ENCODE measurements around the gene THSD7A.

THSD7A gene

GRCh38 chr7:11811709-11812108 is 20.3 kb downstream of the THSD7A start:
- DNase-seq: no peak

- DNase-seq: no peak
Measured at GRCh38 chr7:11810043-11810625, 21.9 kb downstream of the THSD7A start.

GRCh38 chr7:11807000-11807399 is 25.0 kb downstream of the THSD7A start:
- DNase-seq: no peak

- DNase-seq: no peak
Measured at GRCh38 chr7:11804621-11805020, 27.4 kb downstream of the THSD7A start.

GRCh38 chr7:11795231-11795630 is 36.8 kb downstream of the THSD7A start:
- DNase-seq: no peak

GRCh38 chr7:11792166-11792565 is 39.8 kb downstream of the THSD7A start:
- no peak for DNase-seq

- no peak for DNase-seq
Measured at GRCh38 chr7:11788568-11788967, 43.4 kb downstream of the THSD7A start.

- no peak for DNase-seq
Measured at GRCh38 chr7:11787534-11787933, 44.5 kb downstream of the THSD7A start.

GRCh38 chr7:11786186-11786585 is 45.8 kb downstream of the THSD7A start:
- no peak for DNase-seq

GRCh38 chr7:11784769-11785536 is 47.0 kb downstream of the THSD7A start:
- DNase-seq: no peak

- no peak for DNase-seq
Measured at GRCh38 chr7:11779864-11780674, 51.9 kb downstream of the THSD7A start.

GRCh38 chr7:11776039-11776438 is 56.0 kb downstream of the THSD7A start:
- no peak for DNase-seq

- DNase-seq: no peak
Measured at GRCh38 chr7:11775401-11775800, 56.6 kb downstream of the THSD7A start.

GRCh38 chr7:11768263-11768662 is 63.7 kb downstream of the THSD7A start:
- no peak for DNase-seq

- DNase-seq: no peak
Measured at GRCh38 chr7:11767148-11767547, 64.8 kb downstream of the THSD7A start.

- DNase-seq: no peak
Measured at GRCh38 chr7:11760372-11760771, 71.6 kb downstream of the THSD7A start.

- no peak for DNase-seq
Measured at GRCh38 chr7:11758627-11759111, 73.3 kb downstream of the THSD7A start.

- DNase-seq: no peak
Measured at GRCh38 chr7:11757153-11757552, 74.8 kb downstream of the THSD7A start.

GRCh38 chr7:11754933-11755332 is 77.1 kb downstream of the THSD7A start:
- no peak for DNase-seq

- no peak for DNase-seq
Measured at GRCh38 chr7:11754123-11754522, 77.9 kb downstream of the THSD7A start.

- DNase-seq: no peak
Measured at GRCh38 chr7:11753433-11753832, 78.6 kb downstream of the THSD7A start.

- no peak for DNase-seq
Measured at GRCh38 chr7:11751807-11752389, 80.1 kb downstream of the THSD7A start.

- no peak for DNase-seq
Measured at GRCh38 chr7:11751315-11751714, 80.7 kb downstream of the THSD7A start.
